Fibroblast of skin of back (primary cell): ENCODE data around the gene RPL12. TPM values are rescaled to one million over a fixed set of nuclear protein-coding genes. Genes with fewer than 3 reads are reported as not detected.

Experiments used
- DNase-seq: peaks from one replicate; pipeline ENCODE4 v3.0.0-alpha.2; 2013
- polyA plus RNA-seq, 2 experiments: library from polyadenylated mRNA; unstranded; fragments of 120-200 nt; gene quantifications; one replicate each; pipeline ENCODE4 v1.2.1, GENCODE V29; 2013; ENCODE audit not compliant: insufficient read length in 2 of 2

RPL12 gene
- 1,172 TPM for polyA plus RNA-seq (2013, experiment 1 of 2; ENCODE audit: insufficient read length)
- 1,411 TPM for polyA plus RNA-seq (2013, experiment 2 of 2; ENCODE audit: insufficient read length)

DNA sequence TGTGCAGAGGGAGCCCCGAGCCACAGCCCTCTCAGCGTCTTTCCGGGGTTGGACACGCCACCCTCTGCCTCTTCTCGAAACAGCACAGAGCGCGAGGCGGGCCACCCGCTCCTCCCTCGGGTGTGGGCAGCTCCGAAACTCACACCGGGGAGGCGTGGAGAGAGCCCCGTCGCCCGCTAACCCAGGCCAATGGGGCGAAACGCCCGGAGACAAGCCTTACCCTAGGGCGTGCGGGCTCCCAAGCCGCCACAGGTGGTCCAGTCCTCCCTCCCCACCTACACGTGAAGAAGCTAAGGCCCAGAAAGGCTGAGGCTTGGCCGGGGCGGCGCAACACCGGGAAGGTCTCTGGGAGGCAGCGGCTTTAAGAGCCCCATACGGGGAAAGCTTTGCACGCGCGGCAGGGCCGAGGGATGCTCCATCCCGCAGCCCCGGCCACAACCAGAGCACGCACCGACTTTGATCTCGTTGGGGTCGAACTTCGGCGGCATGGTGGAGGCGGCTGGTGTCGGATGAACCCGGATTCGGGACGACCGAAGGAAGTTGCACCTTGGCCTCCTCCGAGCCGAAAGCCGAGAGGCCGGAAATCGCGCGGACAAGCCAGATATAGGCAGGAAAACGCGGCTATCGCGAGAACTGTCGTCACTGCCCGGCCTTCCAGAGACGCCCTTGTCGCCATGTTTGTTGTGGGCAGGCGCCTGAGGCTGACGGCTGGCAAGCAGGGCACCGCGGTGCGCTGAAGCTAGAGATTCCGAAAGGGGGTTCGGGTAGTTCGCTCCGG lies at the start of gene RPL12, which contains the start of gene LRSAM1:
TSS of gene RPL12 (minus strand) at position 577 of the 778 bp plus-strand sequence. CDS start at position 488, 89 bp downstream.
TSS of gene LRSAM1 (plus strand) at position 681 of the 778 bp plus-strand sequence. CDS start 3,018 bp downstream, outside the sequence.
- peak; percentile 91 for DNase-seq

DNA sequence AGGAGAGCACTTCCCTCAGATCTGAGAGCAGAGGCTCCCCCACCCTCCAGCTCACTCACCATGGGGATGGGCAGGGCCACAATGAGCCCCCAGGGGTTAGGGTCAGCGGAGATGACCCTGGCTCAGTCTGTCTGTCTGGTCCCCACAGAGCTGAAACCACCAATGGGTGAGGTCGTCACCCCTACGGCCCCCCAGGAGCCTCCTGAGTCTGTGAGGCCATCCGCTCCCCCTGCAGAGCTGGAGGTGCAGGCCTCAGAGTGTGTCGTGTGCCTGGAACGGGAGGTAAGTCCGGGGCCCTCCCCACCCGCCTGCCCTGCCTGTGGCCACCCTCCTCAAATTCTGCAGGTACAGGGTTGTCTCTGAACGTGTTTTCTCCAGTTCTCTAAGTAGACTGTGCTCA lies 49.7 kb upstream of the RPL12 start:
- no peak for DNase-seq

DNA sequence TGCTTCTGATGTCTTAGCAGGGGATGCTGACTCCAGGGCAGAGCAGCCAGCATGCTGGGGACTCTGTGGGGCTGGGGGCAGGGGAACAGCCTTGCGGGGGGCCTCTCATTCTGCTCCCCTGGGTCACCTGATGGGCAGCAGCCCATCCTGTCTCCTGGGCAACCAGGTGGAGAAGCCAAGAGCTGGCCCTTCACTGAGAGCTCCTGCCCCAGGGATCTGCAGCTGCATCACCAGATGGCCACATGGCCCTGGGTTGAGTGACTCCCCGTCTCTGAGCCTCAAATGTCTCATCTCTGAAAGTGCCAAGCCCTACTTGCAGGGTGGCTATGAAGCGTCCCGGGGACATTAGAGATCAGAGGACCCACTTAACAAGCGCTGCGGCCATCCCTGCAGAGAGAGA lies 49.2 kb upstream of the RPL12 start:
- no peak for DNase-seq

DNA sequence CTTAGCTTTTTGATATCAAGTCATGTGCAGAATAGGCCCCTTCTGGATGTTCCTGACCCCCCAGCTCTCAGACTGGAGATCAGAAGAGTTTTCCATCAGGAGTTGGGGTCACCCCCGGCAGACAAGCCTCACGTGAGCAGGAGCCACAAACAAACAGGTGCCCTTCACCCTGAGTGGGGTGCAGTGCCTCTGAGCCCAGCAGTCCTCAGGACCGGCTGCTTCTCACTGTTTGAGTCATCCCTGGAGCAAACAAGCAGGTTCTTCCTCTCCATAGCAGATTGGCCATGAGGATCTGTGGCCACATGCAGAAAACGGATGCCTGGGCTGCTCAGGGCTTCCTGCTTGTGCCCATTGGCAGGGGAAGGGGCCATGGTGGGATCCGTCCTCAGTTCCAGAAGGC lies 47.1 kb upstream of the RPL12 start:
- no peak for DNase-seq

DNA sequence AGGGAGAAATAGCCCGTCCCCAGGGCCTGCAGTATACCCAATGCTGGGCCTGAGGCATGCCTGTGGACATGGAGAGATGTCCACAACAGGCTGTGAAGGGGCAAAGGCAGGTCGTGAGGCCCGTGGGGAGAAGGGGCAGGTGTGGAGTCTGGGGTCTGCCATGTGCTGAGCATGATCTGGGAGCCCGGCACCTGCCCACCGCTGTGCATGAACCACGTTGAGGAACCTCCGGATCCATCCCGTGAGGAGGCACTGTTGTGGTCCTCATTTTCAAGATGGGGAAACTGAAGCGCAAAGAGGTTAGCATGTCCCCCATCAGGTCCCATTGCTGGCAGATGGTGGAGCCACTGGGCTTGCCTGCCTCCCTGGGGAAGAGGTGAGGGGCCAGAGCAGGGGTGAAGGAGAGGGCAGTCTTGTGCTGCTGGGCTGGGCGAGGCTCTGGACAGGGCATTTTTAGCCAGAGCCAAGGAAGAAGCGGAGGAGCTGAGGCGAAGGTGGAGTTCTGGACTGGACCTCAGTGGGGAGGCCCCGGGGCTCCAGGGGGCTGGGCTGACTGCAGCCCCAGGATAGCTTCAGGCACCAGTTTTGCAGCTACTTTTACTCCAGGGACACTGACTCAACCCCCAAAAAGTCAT lies 46.6 kb upstream of the RPL12 start:
- no peak for DNase-seq

DNA sequence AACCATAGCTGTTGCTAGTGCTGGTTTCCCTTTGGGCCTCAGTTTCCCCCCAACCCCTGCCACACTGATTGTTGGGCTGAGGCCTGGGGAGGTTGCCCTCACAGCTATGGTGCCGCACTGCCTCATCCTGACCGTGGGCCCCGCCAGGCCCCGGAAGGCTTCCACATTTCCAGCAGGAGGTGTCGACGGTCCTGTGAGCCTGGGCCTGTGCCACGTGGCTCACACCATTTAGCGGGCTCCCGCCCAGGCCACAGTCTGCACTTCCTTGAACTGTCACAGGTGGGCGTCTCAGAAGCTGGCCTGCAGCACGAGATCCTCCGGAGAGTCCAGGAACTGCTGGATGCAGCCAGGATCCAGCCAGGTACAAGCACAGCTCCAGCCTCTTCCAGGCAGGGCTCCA lies 45.8 kb upstream of the RPL12 start:
- DNase-seq: no peak

DNA sequence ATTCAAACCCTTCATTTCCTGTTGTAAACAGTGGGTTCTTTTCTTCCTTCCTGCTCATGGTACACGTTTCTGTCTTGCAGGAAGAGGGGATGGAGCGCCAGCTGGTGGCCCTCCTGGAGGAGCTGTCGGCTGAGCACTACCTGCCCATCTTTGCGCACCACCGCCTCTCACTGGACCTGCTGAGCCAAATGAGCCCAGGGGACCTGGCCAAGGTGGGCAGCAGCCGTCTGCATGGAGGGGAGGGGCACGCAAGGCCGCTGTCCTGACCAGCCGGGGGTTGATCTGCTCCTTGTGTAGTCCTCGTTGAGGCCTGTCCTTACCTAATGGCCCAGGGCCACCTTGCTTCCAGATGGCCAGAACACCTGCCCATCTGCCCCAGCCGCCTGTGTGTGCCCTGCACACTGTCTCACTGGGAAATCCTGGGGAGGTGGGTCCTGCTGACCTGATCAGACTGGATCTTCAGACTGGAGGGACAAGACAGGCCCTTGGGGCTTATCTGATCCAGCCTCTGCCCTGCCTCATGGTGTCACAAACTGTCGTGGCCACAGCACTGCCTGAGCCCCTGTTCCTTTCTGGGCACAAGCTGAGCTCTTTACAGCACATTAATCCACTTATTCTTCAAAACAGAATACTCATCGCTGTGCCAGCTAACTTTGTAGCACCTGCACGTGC lies 44.8 kb upstream of the RPL12 start:
- DNase-seq: no peak

DNA sequence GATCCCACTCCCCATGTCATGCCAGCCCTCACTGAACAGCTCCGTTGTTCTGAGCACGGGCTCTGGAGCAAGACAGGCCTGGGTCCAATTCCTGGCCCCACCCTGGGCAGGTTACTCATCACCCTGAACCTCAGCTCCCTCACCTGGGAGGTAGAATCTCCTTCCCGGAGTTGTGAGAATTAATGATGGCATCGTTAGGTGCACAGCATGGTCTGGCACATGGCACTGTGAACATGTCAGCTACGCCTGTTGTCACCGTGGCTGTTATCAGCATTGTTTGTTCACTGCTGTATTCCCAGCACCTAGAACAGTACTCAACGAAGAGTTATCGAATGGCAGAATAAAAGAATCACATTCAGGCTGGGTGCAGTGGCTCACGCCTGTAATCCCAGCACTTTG lies 43.1 kb upstream of the RPL12 start:
- DNase-seq: no peak

DNA sequence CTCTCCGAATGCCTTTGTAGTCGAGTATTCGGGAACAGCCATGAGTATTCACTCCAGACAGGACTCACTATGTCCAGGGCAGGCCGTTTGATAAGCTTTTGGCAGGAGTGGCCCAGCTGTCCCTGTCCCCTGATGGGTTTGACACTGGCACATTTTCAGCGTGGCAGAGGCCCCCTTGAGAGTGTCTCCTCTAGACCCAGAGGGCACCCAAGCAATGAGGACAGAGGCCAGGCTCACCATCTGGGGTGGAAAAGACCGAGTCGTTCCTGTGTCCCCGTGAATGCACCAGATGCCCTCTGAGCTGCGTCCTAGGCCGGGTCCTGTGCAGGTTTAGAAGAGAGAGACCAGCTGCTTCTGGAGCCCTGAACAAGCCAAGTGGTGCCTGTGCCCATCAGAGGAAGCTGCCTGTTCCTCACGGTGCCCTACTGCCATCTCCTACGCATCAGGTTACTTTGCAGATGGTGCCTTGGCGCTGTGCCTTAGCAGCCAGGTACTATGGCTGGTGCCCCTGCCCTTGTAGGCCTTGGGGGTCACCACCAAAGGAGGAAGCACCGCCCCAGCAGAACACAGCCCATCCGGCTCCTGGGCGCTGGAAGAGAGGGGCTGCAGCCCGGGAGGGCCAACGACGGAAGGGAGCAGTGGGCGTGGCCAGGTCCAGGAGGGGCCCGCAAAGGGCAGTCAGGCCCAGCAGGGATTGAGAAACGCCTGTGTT lies 42.5 kb upstream of the RPL12 start:
- DNase-seq: no peak

DNA sequence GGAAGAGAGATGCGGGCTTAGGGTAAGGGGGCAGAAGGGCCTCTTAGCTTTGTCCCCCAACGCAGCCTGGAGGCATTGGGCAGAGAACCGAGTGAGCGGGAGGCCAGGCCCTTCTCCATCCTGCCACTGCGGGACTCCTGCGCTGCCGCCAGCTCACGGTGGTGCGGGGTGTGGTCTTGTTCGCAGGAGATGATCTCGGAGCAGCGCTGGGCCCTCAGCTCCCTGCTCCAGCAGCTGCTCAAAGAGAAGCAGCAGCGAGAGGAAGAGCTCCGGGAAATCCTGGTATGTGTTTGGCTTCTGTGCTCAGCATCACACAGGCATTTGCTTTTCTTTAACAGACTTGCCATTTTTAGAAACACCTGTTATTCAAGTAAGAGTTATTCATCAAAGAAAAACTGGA lies 41.4 kb upstream of the RPL12 start:
- DNase-seq: no peak

DNA sequence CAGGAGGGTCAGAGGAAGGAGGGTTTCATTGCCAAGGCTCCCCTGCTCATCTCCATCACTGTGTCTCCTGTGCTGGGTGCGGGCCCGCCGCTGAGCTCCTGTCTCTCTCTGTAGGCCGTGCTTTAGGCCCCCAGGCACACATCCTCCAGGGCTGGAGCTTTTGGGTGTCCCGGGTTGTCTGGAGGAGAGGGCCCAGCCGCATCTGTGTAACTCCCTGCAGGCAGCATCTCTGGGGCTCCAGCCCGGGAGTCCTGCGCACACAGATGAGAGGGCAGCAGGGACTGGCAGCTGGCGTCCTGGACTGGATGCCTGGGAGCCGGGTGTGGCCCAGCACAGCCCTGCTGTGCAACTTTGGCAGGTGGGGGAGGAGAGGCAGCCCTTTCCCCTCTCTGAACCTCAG lies 40.3 kb upstream of the RPL12 start:
- DNase-seq: no peak

DNA sequence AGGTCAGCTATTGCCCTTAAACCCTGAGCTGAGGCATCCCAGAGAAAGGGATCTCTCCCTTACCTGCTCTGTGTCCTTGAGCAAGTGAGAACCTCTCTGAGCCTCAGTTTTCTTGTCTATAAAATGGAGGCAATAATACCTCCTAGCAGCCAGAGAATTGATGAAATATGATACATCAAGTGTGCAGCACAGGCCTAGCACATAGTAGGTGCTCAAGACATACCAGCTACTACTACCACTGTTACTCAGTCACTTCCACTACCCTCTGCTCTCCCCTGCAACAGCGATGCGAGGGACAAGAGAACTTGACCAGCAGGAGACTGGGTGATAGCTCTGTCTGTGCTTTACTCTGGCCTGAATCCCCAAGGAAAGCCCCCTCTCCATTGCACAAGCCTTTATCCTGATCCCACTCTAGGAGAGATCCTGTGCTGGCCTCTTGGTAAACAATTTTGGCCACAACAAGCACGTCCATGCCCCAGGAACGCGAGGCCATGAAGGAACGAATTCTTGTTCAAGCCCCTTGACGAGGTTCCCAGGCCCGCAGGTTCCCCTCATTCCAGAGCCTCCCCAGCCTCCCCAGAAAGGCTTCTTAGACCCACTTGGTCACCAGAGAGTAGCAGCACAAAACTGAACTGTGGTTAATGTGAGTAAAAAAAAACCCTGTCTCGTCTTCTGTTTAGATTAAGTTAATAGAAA lies 39.5 kb upstream of the RPL12 start:
- no peak for DNase-seq

DNA sequence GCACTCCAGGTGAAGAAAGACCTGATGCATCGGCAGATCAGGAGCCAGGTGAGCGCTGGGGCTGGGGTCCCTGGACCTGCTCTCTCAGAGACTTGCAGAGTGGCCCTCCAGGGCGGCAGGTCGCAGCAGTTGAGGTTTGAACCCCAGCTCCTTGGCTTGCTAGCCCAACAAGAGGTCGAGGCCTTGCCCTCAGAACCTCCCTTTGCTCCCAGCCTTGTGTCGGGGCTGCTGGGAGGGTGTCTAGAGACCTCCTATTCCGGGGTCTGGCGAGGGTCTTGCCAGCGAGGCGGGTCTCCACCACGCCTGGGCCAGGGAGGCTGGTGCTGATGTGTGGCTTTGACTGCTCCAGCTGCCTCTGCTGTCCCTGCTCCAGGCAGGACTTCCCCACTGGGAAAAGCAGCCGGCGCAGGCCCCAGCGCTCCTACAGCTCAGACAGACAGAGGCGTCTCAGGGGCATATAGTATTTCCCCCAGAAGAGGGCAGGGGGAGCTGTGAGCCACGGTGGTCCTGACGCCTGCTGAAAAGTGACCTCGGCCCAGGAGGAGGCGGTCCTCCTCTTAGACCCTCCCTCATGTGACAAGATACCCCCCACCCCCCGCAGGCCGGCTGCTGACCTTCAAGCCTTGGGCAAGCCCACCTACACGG lies 38.4 kb upstream of the RPL12 start:
- no peak for DNase-seq

DNA sequence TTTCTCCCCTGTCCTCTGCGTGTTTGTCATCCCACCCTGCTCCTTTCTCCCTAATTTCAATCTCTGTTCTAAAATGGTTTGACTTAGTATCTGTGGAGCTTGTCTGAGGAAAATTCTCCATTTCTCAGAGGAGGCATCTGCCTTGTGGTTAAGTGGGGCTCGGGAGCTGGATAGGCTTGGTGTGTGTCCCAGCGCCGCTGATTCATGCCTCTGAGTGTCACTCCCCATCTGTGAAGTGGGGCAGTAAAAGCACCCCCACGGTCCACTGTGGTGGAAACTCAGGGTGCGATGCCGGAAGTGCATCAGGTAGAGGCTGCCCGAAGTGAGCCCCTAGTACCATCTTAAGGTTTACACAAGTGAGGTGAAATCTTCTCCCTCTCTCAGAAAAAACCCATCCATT lies 37.7 kb upstream of the RPL12 start:
- DNase-seq: no peak

DNA sequence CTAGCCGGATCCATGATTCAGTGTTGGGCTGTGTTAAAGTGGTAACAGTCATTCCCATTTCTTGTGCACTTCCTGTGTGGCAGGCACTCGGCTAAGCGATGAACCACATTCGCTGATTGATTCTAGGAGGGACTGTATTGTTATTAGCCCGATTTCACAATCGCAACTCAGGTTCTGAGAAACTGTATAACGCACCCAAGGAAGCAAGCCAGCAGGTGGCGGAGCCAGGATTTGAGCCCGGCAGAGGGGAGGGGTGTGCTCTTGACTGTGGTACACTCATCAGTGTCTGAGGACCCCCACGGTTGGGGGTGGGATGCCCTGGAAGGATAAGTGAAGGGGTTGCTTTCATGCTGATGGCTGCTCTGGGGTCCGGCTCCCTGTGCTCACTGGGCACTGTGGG lies 34.8 kb upstream of the RPL12 start:
- no peak for DNase-seq

DNA sequence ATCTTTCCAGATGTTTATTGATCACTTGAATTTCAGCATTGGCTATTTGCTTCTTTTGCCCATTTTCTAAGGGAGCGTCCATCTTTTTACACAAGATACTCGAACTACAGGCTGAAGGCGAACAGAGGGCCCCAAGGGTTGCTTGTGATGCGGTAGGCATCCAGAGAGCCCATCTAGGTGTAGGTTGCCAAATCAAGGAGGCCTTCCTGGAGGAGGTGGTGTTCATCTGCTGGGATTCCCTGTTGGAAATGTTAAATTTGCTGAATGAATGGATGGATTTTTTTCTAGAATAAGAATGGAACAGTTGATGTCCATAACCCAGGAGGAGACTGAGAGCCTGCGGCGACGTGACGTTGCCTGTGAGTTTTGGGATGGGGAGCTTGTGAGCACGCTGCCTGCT lies 31.5 kb upstream of the RPL12 start:
- DNase-seq: no peak

DNA sequence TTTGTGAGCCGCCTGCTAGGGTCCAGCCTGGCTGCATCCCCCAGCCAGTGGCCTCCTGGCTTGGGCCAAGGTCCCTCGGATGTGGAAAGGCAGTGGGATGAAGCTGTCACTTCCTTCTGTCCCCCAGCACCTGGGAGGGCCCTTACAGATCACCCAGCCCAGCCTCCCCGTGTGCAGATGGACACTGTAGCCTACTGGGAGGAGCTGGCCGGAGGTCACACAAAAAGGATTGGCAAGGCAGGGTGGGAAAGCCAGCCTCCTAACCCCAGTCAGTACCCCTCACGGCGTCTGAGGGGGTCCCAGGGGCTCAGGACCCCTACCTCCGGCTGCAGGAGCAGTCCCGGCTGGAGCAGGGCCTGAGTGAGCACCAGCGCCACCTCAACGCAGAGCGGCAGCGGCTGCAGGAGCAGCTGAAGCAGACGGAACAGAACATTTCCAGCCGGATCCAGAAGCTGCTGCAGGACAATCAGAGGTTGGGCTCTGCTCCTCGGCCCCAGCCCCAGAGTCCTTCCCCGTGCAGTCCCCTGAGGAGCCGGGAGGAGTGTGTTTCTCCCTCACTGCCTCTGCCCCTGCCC lies 28.4 kb upstream of the RPL12 start:
- no peak for DNase-seq

DNA sequence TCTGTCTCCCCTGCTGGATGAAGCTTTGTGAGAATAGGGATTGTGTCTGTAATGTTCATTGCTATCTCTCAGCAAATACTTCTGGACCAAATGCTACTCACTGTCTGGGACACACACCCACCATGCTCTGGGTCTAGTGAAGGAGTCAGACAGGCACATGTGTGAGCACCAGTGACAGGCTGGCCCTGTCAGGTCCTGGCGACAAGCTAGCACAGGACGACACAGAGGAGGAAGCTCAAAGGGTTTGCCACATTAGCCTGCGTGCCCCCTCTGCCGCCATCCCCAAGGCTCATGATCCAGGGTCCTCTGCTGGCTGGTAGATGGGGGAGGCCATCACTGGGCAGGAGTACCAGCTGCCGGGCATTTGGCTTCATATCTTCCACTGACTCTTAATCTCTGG lies 23.4 kb upstream of the RPL12 start:
- DNase-seq: no peak

DNA sequence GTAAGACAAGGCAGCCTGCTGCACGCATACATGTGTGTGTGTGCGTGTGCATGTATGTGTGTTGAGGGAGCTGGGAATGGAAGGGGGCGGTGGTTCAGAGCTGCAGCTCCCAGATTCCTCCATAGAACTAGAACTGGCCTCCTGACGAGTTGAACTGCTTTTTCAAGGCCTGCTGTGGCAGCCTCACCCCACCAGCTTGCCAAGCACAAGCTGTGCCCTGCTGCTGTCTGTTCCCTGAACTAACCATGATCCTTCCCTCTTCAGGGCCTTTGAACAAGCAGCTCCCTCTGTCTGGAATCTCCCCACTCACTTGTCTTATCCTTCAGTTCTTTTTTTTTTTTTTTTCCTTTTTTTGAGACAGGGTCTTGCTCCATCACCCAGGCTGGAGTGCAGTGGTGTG lies 22.7 kb upstream of the RPL12 start:
- no peak for DNase-seq

DNA sequence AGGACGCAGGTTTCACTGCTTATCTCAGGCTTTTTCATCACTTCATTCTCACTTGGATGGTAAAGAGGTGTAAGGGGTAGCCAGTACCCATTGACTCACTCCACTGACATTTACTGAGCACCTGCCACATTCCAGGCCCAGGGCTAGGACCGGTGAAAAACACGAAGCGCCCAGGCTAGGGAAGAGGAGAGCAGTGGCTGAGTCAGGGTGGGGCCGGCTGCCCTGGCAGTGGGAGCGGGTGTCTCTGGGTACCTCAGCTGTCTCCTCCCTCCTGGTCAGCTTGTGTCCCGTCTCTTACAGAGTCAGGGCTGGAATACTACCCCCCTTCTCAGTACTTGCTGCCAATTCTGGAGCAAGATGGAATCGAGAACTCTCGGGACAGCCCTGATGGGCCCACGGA lies 22.3 kb upstream of the RPL12 start:
- DNase-seq: no peak

DNA sequence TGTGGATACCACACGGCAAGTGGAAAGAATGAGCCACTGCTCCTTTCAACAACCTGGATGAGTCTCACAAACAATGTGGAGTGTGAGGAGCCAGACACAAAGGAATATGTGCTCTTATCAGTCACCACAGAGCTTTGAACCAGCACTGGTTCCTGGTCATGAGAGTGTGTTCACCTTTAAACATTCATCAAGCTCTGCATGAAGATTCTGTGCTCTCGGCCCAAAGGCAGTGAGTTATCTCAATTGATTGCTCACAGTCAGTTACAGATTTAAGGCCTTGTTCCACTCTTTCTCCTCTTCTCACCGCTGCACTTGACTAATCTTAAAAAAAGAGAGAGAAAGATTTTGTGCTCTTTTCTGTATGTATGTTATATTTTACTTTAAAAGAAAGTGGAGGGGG lies 19.5 kb upstream of the RPL12 start:
- DNase-seq: no peak
